ENCODE measurements around the gene GADD45A.
"Not testable (repeated sequence)": the region's sequence is repeated elsewhere in the genome, so short reads cannot be mapped to it uniquely, and the experiment has no call there.

Gene GADD45A

GRCh38 chr1:67722292-67722944, 37.4 kb downstream of the GADD45A start:
- DNase-seq = no peak

GRCh38 chr1:67723126-67723525, 38.1 kb downstream of the GADD45A start:
- no peak for DNase-seq

- DNase-seq = no peak
Measured at GRCh38 chr1:67723620-67724019, 38.6 kb downstream of the GADD45A start.

GRCh38 chr1:67724928-67725560, 40.0 kb downstream of the GADD45A start:
- peak; percentile 47 to 85 for DNase-seq

- no peak for DNase-seq
Measured at GRCh38 chr1:67726224-67726623, 41.2 kb downstream of the GADD45A start.

- DNase-seq = no peak
Measured at GRCh38 chr1:67729872-67730271, 44.9 kb downstream of the GADD45A start.

GRCh38 chr1:67730312-67730711, 45.3 kb downstream of the GADD45A start:
- not testable (repeated sequence) for DNase-seq

GRCh38 chr1:67731322-67731721, 46.3 kb downstream of the GADD45A start:
- DNase-seq = no peak

GRCh38 chr1:67732750-67733151, 47.8 kb downstream of the GADD45A start:
- no peak for DNase-seq

GRCh38 chr1:67733681-67734322, 48.8 kb downstream of the GADD45A start:
- no peak for DNase-seq

- DNase-seq = no peak
Measured at GRCh38 chr1:67734323-67734690, 49.3 kb downstream of the GADD45A start.

- no peak for DNase-seq
Measured at GRCh38 chr1:67735206-67735605, 50.2 kb downstream of the GADD45A start.

GRCh38 chr1:67735806-67736627, 51.0 kb downstream of the GADD45A start:
- DNase-seq = peak; percentile 39 to 66

- no peak for DNase-seq
Measured at GRCh38 chr1:67736750-67737149, 51.7 kb downstream of the GADD45A start.

- no peak for DNase-seq
Measured at GRCh38 chr1:67737875-67738274, 52.9 kb downstream of the GADD45A start.

Measured in NCI-H2081 (cell line).